HEK293T (cell line): ENCODE data around the gene NGLY1.

ENCODE experiments used
- ARNT ChIP-seq: fragments of 450-650 bp; IDR thresholded peaks from 2 replicates; pipeline ENCODE4 v1.6.1; 2017; ENCODE audit warnings: mild to moderate bottlenecking
- BHLHE40 ChIP-seq: fragments of 450-650 bp; IDR thresholded peaks from 2 replicates; pipeline ENCODE4 v1.6.1; 2016; ENCODE audit warnings: mild to moderate bottlenecking, moderate library complexity, borderline replicate concordance
- CTBP1 ChIP-seq: fragments of 450-650 bp; IDR thresholded peaks from 2 replicates; pipeline ENCODE4 v1.6.1; 2016; ENCODE audit warnings: borderline replicate concordance
- ELF4 ChIP-seq: fragments of 450-650 bp; IDR thresholded peaks from 2 replicates; pipeline ENCODE4 v1.6.1; 2017; ENCODE audit warnings: antibody characterized with exemption
- FOXA1 ChIP-seq: fragments of 450-650 bp; IDR thresholded peaks from 2 replicates; pipeline ENCODE4 v1.6.1; 2016; ENCODE audit warnings: mild to moderate bottlenecking
- FOXK2 ChIP-seq: fragments of 450-650 bp; IDR thresholded peaks from 2 replicates; pipeline ENCODE4 v1.6.1; 2016; ENCODE audit warnings: mild to moderate bottlenecking
- FOXM1 ChIP-seq: fragments of 450-650 bp; IDR thresholded peaks from 2 replicates; pipeline ENCODE4 v1.6.1; 2017; ENCODE audit warnings: mild to moderate bottlenecking, borderline replicate concordance
- LEF1 ChIP-seq: fragments of 450-650 bp; IDR thresholded peaks from 2 replicates; pipeline ENCODE4 v1.6.1; 2017; ENCODE audit warnings: mild to moderate bottlenecking, borderline replicate concordance
- NFRKB ChIP-seq: fragments of 450-650 bp; IDR thresholded peaks from 2 replicates; pipeline ENCODE4 v1.6.1; 2016; ENCODE audit warnings: mild to moderate bottlenecking, moderate library complexity
- SP1 ChIP-seq: fragments of 450-650 bp; IDR thresholded peaks from 2 replicates; pipeline ENCODE4 v1.6.1; 2017
- SUZ12 ChIP-seq: fragments of 450-650 bp; IDR thresholded peaks from 2 replicates; pipeline ENCODE4 v1.6.1; 2016; ENCODE audit warnings: mild to moderate bottlenecking
- TARDBP ChIP-seq: fragments of 450-650 bp; IDR thresholded peaks from 2 replicates; pipeline ENCODE4 v1.6.1; 2016
- ZNF384 ChIP-seq: fragments of 450-650 bp; IDR thresholded peaks from 2 replicates; pipeline ENCODE4 v1.6.1; 2016
- TF ChIP-seq, protein P1 (sequence below): fragments of 450-650 bp; IDR thresholded peaks from 2 replicates; pipeline ENCODE4 v1.6.1; 2016

GRCh38 chr3:25830373-25831280 lies 47.4 kb upstream of the NGLY1 start:
- TF ChIP-seq FOXK2: no peak
- TF ChIP-seq TARDBP: no peak
- no peak for TF ChIP-seq FOXM1
- TF ChIP-seq SUZ12: no peak
- no peak for TF ChIP-seq BHLHE40
- TF ChIP-seq, protein P1, sequence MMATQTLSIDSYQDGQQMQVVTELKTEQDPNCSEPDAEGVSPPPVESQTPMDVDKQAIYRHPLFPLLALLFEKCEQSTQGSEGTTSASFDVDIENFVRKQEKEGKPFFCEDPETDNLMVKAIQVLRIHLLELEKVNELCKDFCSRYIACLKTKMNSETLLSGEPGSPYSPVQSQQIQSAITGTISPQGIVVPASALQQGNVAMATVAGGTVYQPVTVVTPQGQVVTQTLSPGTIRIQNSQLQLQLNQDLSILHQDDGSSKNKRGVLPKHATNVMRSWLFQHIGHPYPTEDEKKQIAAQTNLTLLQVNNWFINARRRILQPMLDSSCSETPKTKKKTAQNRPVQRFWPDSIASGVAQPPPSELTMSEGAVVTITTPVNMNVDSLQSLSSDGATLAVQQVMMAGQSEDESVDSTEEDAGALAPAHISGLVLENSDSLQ: no peak
- no peak for TF ChIP-seq CTBP1
- no peak for TF ChIP-seq ZNF384
- TF ChIP-seq LEF1: no peak
- no peak for TF ChIP-seq SP1
- TF ChIP-seq FOXA1: no peak
- TF ChIP-seq ELF4: no peak
- TF ChIP-seq ARNT: no peak
- no peak for TF ChIP-seq NFRKB
